ENCODE data around the gene ARHGEF19.

ARHGEF19 gene

DNA sequence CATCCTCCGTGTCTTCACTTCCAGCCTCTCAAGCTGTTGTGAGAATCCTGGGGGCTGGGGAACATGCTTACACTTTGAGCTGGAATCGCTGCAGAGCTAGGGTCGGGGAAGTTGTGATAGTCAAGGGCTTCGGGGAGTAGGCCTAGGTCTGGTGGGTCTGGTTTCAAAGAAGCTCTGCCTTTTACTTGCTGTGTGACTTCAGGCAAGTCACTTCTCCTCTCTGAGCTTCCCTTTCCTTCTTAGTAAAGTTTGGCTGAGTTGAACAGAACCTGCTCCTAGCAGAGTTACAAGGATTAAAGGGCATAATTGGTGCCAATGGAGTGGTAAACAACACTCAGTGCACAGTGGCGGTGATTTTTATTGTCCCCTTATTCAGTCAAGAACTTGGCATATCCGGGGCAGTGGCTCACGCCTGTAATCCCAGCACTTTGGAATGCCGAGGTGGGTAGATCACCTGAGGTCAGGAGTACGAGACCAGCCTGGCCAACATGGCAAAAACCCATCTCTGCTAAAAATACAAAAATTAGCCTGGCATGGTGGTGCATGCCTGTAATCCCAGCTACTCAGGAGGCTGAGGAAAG lies 25.7 kb downstream of the ARHGEF19 start:
- no peak for DNase-seq (ENCODE audit: low read depth)
- no peak overlapping the region for H3K4me3 ChIP-seq (ENCODE audit: low read length)
- TF ChIP-seq CTCF (conservative IDR thresholded peaks at IDR 0.05; ENCODE audit: low read depth, low read length), result no peak

DNA sequence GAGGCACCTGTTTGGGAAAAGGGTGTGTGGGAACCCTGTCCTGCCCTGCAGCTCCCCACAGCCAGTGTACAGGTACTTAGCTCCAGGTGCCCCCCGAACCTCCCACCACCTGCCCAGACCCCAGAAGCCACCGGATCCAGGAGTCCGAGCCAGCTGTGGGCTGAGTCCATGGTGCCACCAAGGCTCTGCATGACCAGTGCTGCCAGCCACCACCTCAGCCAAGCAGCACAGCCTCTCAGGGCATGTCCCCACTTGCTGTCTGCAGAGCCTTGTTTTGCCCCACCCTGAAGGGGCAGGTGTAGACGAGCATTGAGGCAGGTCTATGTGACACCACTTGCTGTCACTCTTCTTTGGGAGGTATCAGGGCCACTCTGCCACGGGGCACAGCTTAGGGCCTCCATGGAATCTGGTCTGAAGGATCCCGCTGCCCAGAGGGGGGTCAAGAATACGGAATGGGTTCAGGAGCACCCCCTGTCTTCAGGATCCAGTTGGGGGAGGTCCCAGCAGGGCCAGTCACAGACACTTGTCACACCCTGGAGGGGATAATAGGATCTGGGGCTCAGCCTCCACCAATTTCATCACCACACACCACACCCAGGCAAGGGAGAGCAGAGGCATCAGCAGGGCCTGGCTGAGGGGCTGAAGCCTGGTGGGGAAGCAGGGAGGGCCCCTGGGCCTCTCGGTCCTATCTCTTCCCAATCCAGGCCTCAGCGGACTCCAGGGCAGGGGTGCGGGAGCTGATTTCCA lies 27.7 kb downstream of the ARHGEF19 start:
- H3K4me3 ChIP-seq (ENCODE audit: low read length), result no peak overlapping the region
- DNase-seq (ENCODE audit: low read depth), result no peak
- no peak for TF ChIP-seq CTCF (conservative IDR thresholded peaks at IDR 0.05; ENCODE audit: low read depth, low read length)

DNA sequence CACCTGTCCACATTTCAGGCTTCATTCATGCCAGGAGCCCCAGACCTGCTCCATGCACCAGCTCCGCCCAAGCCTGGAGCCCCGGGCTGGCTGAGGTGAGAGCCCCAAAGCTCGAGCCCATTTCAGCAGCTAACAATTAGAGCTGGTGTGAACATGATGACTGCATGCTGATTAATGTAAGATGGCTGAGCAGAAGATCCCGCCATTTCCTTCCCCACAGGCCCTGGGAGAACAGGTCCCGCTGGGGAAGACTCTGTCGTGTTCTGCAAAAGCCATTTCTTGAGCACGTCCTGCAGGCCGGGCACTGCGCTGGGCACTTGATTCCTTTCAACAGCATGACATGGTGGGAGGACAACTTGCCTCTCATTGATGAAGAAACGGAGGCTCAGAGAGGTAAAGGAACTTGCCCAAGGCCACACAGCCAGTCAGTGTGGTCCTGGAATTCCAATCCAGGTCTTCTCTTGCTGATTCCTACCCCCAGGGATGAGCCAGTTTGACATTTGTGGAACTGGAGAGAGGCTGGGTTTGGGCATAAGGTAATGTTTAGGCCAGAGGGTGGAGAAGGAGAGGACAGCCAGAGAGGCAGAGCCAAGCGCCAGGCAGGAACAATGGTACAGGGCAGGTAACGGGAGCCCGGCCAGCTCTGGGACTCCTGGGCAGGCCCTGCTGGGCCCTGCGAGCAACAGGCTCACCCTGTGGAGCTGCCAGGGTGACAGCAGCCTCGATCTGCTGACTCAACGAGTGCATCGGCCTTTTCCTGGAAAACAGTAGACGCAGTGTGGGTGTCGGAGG lies 28.5 kb downstream of the ARHGEF19 start:
- H3K4me3 ChIP-seq (ENCODE audit: low read length), result no peak overlapping the region
- no peak for TF ChIP-seq CTCF (conservative IDR thresholded peaks at IDR 0.05; ENCODE audit: low read depth, low read length)
- no peak for DNase-seq (ENCODE audit: low read depth)

DNA sequence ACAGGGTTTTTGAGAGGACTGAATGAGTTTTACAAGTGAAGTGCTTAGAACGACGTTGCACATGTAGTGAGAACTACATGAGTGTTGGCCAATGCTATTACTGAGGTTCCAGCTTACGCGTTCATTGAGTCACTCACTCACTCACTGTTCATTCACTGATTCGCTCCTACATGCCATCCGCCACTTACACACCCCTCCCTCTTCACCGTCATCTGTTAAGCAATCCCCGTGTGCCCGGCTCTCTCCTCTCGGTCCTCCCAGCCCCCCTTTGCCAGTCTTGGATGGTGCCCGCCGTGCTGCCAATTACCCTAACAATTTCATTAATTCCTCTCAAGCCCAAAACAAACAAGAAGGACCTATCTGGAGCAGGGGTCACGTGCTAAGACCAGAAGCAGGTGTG lies 29.3 kb downstream of the ARHGEF19 start:
- DNase-seq (ENCODE audit: low read depth), result no peak
- H3K4me3 ChIP-seq (ENCODE audit: low read length), result no peak overlapping the region
- no peak for TF ChIP-seq CTCF (conservative IDR thresholded peaks at IDR 0.05; ENCODE audit: low read depth, low read length)

DNA sequence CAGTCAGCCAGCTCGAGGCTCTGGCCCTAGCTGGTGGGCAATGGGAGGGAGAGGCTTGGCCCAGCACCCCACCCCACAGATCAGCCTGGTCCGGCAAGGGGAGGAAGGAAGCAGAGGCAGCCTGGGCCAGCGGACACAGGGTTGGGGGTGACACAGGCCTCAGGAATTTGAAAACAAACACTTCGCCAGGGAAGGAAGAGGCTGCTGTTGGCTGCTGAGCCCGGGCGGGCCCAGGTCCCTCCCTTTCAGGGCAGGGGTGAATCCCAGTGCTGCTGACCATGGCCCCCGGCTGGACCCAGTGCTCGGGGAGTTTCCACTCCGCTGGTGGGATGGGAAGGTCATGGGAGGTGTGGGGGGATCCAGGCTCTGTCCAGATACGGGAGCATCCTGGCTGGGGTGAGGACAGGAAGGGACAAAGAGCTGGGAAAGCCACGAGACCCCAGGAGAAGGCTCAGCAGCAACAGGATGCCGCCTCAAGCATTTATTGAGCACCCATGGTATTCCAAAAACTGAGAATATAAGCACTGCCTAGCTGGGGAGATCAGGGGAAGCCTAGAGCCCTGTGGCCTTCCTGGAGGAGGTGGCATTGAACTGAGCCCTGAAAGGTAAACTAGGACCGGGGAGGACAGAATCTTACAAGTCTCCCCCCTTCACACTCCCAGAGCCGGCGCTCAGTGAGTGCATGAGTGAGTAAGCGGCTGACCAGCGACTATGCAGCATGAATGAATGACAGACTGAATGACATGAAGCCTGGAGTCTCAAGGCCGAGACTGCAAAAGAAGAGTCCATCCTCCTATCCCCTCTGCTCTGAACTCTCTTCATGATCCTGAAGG lies 30.3 kb downstream of the ARHGEF19 start:
- H3K4me3 ChIP-seq (ENCODE audit: low read length), result no peak overlapping the region
- TF ChIP-seq CTCF (conservative IDR thresholded peaks at IDR 0.05; ENCODE audit: low read depth, low read length), result no peak
- no peak for DNase-seq (ENCODE audit: low read depth)

GRCh38 chr1:16180291-16180824 lies 32.1 kb downstream of the ARHGEF19 start:
- H3K4me3 ChIP-seq (ENCODE audit: low read length), result no peak overlapping the region
- no peak for DNase-seq (ENCODE audit: low read depth)
- no peak for TF ChIP-seq CTCF (conservative IDR thresholded peaks at IDR 0.05; ENCODE audit: low read depth, low read length)

Measured in retinal pigment epithelial cell (primary cell).